Measurements from ENCODE around the gene HS3ST4. TPM values are rescaled to one million over a fixed set of nuclear protein-coding genes. Genes with fewer than 3 reads are reported as not detected.

The HS3ST4 gene
- polyA plus RNA-seq, 1 donor: not detected

DNA sequence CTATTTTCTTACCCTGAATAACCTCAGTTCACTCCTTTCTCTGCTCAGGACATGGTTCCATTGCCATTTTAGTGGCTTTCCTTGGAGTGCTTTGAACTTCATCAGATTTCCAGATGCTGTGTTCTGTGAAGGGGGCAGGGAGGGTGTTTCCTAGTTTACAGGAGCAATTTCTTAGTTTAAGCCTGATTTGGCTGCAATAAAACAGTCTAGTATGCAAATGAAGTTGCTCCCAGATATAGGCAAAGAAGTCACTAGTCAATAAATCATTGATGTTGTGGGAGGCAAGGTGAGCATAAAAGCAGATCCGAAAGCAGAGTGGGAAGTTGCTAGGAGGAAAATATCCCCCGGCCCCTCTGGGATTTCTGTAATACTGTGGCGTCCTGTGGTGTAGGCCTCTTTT lies 202.3 kb downstream of the HS3ST4 start:
- no peak for DNase-seq (ENCODE audit: low read depth)

- no peak for DNase-seq (ENCODE audit: low read depth)
Observed at GRCh38 chr16:25895380-25895779, 203.6 kb downstream of the HS3ST4 start.

DNA sequence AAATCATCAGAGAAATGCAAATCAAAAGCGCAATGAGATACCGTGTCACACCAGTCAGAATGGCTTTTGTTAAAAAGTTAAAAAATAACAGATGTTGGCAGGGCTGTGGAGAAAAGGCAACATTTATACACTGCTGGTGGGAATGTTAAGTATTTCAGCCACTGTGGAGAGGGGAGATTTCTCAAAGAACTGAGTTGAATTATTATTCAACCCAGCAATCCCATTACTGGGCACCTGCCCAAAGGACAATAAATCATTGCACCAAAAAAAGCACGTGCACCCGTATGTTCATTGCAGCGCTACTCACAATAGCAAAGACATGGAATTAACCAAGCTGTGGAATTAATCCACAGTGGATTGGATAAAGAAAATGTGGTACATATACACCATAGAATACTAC lies 204.7 kb downstream of the HS3ST4 start:
- no peak for DNase-seq (ENCODE audit: low read depth)

DNA sequence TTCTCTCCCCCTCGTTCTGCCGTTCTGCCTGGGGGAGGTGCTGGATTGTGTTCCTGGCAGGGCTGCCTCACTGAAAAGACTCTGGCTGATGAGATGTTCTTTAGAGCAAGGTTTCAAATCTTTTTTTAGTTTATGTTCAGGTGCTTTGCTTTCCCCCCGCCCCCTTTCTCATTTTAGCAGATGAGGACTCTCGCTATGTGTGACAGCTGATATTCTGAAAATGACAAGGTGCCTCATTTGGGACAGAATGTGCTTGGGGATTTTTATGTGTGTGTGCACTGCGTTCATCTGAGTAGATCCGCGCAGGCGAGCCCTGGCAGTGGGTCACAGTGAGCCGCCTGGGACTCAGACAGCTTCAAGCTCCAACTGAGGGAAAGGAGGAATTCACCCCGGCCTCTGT lies 205.9 kb downstream of the HS3ST4 start:
- DNase-seq (ENCODE audit: low read depth): no peak

GRCh38 chr16:25905810-25906209 lies 214.1 kb downstream of the HS3ST4 start:
- DNase-seq (ENCODE audit: low read depth): no peak

DNA sequence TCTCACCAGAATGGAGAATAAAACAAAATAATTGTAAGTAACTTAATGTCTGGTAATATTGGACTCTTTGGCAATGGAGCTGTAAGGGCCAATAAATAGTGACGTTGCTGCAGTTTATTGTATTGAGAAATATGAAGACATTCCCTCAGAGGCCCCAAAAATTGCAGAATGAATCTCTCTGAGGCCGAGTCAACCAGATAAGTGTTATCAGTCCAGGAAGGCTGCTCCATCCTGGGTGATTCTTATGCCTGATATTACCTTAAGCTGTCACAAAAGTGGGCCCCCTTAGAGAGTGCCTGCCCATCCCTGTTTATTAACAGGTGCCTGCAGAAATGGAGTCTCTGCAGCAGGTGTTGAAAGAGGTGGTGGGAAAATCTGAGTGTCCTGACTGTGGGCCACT lies 219.2 kb downstream of the HS3ST4 start:
- no peak for DNase-seq (ENCODE audit: low read depth)

DNA sequence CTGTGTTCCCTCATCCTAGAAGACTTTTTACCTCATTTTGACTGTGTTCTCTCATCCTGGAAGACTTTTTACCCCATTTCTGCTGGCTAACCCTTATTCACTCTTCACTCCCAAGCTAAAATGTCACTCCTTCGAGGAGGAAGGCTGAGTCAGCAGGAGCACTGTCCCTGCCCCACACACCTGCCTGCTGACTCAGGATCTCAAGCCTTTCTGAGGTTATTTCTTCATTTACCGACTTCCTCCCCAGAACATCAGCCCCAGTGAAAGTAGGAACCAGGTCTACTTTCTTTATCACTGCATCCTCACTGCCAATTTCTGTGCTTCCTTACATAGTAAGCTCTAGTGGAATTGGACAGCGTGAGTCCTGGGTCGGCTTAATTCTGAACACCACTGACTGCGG lies 220.6 kb downstream of the HS3ST4 start:
- DNase-seq (ENCODE audit: low read depth): no peak

DNA sequence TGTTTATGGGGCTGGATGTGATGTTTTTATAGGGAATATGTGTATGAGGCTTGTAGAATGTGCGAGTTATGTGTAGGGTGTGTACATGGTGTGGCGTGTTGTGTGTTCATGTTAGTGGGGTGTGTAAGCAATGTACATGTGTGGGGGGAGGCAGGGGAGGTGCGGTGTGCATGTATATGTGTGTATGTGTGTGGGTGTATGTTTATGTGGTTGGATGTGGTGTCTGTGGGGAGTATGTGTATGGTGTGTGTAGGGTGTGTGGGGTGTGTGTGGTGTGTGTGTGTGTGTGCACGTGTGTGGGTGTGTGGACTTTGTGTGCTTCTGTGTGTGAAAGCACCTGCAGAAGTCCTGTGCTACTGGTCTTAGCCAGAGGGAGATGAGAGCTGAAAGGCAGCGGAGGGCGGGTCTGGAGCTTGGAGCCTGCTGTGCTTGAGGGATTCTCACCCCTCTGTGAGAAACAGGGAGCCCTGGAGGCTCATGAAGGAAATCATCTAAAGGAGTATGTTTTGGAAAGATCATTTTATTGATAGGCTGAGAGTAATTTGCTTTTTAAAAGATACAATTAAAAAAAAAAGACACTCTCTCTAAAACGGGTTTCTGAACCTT lies 222.7 kb downstream of the HS3ST4 start:
- DNase-seq (ENCODE audit: low read depth): no peak

DNA sequence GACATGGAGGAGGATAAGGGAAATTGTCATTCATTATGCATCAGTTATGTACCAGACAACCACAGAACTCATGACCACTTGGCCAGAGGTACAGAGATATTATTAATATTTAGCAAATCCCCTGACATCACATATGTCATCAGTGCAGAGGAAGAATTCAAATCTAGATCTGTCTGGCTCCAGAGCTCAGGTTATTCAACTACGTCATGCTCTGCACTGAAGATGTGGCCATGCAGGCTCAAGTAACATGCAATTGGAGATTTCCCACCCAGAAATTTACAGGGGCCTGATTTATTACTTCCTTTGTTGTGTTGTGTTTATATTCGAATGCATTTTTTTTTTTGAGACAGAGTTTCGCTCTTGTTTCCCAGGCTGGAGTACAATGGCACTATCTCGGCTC lies 224.3 kb downstream of the HS3ST4 start:
- no peak for DNase-seq (ENCODE audit: low read depth)

GRCh38 chr16:25922438-25922837 lies 230.7 kb downstream of the HS3ST4 start:
- no peak for DNase-seq (ENCODE audit: low read depth)

DNA sequence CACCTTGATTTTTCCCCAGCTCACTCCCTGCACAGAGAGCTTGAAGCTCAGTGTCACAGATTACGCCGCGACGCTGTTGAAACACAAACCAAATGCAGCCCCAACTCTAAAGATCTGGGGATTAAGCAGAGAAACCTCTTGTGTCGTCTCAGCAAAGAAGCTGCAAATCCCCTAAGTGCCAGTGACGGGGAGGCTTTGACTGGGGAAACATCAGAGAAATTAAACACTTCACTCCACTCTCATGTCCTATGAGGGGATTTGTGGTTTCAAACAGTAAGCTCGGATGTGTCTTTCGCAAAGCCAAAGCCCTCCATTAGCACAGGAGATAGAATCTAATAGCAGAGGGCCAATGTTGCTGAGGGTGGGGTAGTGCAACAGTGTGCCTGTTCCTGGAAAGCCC lies 233.7 kb downstream of the HS3ST4 start:
- DNase-seq (ENCODE audit: low read depth): no peak

DNA sequence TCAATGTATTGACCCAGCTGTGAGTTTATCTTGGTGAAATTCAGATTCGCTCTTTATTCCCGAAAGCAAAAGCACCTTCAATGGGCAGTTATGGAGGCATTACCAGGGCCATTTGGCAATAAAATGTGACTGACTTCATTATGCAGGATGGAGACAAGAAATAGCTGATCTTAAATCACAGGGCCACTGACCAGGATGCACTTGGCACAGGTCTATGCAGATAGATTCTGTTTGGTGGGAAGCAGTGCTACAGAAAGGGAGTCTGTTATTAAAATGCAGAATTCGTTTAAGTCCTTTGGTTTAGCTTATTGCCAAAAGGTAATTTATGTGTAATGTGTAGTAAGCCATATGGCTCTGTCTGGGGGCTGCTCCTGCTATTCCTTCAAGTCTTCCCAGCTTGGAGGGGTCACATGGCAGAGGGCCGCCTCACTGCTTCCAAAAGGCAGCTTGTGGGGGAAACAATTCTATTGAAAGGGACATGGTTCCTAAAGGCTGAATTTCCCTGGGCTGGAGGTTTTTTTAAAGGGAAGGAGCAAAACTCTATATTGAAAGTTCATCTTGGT lies 239.8 kb downstream of the HS3ST4 start:
- no peak for DNase-seq (ENCODE audit: low read depth)

DNA sequence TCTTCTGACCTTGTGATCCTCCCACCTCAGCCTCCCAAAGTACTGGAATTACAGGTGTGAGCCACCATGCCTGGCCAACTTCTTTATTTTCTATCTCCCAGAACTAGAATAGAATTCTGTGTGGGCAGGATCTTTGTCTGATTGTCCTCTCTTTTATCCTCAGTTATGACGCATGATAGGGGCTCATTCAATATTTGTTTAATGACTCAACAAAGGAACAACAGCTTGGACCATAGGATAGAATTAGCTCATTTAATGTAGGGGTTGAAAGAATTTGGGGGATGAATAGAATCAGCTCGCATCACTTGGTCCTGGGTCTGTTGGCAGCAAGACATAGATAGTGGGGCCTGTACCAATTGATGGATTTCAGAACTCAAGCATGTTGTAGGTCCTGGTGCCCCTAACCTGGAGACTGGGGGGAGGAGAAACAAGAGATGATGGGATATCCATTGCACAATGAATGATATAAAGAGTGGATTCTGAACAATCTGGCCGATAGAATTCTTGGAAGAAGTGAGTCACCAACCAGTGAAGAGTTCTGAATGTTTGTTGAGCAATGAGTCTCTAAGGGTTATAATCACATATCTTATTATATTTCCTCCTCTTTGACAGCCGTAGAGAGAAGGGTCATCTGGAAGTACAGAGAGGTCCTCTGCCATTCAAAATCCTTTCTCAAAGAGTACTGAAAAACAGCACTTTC lies 250.2 kb downstream of the HS3ST4 start:
- no peak for DNase-seq (ENCODE audit: low read depth)

GRCh38 chr16:25950586-25951281 lies 259.0 kb downstream of the HS3ST4 start:
- DNase-seq (ENCODE audit: low read depth): no peak

DNA sequence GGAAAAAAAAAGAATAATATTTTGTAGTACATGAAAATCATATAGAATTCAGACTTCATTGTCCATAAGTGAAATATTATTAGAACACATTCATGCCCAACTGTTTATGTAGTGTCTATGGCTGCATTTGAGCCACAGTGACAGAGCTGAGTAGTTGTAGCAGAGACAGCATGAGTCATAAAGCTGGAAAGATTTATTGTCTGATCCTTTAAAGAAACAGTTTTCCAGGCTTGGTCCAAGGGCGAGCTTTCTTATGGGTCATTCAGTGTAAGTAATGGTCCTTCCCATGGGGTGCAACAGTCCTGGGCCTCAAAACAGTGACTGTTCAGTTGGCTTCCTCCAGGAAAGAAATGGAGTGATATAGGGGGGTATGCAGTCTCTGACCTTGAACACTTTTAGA lies 260.2 kb downstream of the HS3ST4 start:
- DNase-seq (ENCODE audit: low read depth): no peak

DNA sequence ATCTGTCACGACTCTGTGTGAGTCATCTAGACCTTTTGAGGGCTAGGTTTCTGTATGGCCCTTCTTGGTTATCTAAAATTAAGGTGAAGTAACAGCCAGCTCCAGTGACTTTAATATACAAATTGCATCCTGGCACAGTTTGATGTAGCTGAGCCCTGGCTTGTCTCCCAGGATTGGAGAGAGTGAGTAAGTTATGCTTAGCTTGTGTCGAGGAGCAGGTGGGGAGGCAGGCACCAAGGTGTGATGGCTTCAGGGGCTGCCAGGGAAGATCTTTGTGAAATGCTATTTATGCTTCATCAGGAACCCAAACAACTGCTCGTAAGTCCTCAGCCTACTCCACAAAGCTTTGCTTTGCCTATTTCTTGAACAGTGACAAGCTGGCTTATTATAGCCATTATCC lies 261.2 kb downstream of the HS3ST4 start:
- no peak for DNase-seq (ENCODE audit: low read depth)

DNA sequence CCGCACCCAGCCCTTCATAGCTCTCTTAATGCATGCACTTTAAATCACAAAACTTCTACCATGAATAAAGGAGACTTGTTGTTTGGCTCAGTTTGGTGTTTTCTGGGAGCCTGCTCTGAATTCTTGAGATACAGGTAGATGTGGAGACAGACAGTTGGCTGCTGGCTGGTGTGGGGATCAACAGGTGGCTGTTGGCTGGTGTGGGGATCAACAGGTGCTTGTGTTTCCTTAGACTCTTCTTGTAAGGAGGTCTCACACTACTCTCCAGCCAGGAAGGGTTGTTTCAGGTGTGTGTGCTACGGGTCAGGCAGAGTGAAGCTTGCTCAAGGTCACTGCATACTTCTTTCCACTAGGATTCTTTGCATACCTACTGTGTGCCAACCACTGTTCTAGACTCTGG lies 265.9 kb downstream of the HS3ST4 start:
- DNase-seq (ENCODE audit: low read depth): no peak

DNA sequence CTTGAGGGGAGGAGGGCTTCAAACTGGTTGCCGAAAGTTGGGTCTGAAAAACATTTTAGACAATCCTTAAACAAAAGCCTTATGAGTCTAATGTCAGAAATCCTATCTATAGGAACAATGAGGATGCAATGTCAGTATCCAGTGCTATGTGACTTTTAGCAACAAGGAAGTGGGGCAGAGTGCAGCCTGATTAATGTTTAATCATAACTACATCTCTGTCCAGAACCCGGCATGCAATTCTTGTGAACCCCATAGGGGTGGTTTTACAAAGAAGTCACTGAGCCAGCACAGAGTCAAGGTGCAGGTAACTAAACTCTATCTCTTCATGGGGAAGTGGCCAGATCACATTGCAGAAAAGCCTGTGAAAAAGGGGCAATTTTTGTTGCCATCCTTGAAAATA lies 267.5 kb downstream of the HS3ST4 start:
- DNase-seq (ENCODE audit: low read depth): no peak

DNA sequence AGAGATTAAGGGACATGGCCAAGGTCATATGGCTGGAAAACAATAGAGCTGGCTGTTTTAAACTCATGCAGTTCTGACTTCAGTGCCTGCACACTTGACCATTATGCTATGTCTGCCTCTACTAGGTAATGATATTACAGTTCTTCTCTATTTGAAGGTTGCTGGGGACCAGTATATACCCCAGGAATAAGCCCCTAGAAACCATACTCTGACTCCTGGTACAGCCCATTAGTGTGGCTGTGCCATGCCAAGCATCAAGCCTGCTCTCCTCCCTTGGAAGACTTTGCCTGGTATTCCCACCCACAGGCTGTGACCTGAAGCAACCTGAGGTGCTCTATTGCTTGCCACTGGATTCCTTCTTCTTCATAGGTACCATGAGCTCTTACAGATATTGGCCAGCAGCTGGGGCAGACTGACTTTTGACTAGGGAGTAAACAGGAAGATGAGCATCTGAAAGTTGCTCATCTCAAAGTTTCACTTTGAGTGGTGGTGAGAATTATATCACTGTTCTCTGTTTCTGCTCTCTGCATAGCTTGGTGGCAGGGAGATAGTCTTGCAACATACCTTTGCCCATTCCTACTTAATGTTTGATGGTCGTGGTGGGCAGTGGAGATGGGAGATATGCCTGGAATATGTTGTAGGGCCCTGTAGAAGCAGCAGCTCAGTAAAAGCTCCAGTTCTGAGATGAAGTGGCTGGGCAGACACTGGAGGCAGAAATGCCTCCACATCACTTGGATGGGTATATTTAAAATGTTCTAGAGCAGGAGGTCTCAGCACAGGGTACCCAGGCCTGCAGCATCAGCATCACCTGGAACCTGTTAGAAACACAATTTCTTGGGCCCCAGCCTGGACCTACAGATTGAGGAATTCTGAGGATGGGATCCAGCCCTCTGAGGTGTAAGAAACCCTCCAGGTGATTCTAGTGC lies 274.7 kb downstream of the HS3ST4 start:
- DNase-seq (ENCODE audit: low read depth): no peak

- no peak for DNase-seq (ENCODE audit: low read depth)
Observed at GRCh38 chr16:25977121-25977520, 285.4 kb downstream of the HS3ST4 start.

DNA sequence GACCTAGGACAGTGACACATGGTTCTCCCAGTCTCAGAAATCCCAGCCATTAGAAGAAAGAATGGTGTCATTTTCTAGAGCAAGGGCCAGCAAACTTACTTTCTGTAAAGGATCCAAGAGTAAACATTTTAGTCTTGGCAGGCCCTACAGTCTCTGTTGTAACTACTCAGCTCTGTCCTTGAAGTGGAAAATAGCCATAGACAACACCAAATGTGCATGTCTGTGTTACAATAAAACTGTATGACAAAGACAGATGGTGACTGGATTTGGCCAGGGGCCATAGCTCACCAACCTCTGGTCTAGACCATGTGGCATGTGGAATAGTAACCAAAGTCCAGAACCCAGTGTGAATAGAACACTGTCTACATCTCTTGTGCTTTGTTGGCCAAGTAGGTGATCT lies 286.5 kb downstream of the HS3ST4 start:
- peak; percentile 11 for DNase-seq (ENCODE audit: low read depth)

DNA sequence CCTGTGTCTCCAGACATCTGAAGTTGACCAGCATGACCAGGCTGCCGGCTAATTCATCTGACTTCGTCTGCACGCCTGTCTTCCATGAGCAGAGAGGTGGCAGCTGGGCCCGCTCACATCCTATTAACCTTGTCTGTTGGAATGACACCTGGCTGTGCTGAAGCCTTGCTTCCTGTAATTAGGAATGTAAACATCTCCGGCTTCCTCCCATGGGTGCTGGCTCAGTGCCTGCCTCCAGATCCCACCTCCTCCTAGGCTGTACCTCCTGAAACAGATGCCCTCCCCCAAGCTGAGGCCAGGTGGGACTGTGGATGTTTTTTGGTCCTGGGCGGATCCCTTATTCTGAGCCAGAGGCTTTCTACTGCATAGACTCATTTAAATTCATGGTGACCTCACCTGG lies 296.3 kb downstream of the HS3ST4 start:
- no peak for DNase-seq (ENCODE audit: low read depth)
